Subcutaneous adipose tissue (tissue), 4 donors: ENCODE results near the gene FSTL3. TPM values are rescaled to one million over a fixed set of nuclear protein-coding genes. Genes with fewer than 3 reads are reported as not detected.

Source experiments
- total RNA-seq, 4 donors: library from RNA; depleted of rRNA; stranded (reverse); fragments of >200 nt; gene quantifications; one replicate each; pipeline ENCODE4 v1.1.0, GENCODE V29; 2016
- TF ChIP-seq, protein P1 (sequence below): fragments of 450-650 bp; IDR thresholded peaks from one replicate; pipeline ENCODE4 v1.5.1; 2016; ENCODE audit warnings: low read depth, mild to moderate bottlenecking, control low read depth, antibody characterized with exemption, moderate library complexity

FSTL3 gene
- total RNA-seq, 4 donors from 2014 or later = 54.5 to 124 (median 91.4) TPM

DNA sequence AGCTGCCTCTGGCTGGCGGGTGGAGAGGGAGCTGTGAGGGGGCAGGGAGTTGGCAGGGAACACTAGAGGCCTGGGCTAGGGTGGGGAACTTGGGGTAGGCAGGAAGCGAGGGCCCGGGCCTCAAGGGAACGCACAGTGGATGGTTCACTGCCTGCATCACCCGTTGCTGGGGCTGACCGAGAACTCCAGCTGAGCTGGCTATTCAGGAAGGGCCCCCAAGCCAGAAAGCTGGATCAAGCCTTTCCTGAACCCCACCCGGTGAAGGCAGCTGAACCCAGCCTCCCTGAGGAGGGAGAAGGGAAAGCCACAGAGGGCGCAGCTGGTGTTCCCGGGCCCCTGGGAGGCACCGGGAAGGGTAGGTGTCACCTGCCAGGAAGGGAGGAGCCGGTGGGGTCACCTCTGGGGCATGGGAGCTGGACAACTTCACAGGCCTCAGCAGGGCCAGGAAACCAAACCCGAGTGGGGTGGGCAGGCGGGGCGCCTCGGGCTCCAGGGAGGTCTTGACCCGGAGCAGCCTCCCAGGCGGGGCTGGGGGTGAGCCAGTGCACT, 46.4 kb downstream of the FSTL3 start:
- TF ChIP-seq, protein P1, sequence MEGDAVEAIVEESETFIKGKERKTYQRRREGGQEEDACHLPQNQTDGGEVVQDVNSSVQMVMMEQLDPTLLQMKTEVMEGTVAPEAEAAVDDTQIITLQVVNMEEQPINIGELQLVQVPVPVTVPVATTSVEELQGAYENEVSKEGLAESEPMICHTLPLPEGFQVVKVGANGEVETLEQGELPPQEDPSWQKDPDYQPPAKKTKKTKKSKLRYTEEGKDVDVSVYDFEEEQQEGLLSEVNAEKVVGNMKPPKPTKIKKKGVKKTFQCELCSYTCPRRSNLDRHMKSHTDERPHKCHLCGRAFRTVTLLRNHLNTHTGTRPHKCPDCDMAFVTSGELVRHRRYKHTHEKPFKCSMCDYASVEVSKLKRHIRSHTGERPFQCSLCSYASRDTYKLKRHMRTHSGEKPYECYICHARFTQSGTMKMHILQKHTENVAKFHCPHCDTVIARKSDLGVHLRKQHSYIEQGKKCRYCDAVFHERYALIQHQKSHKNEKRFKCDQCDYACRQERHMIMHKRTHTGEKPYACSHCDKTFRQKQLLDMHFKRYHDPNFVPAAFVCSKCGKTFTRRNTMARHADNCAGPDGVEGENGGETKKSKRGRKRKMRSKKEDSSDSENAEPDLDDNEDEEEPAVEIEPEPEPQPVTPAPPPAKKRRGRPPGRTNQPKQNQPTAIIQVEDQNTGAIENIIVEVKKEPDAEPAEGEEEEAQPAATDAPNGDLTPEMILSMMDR = no peak

DNA sequence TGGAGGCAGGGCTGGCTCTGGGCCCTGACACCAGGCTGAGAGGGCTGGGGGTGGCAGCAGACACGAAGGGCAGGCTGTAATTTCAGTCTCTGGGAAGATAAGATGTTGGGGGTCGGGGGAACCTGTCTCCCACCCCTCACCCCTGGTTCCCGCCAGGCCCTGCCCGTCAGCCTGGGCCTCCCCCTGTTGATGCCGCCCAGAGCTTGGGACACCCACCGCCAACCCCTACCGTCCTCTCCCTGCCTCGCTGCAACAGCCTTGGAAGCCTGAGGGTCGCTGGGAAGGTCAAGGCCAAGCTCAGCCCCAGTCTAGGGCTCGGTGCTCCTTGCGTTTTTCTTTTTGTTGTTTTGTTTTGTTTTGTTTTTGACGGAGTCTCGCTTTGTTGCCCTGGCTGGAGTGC, 47.1 kb downstream of the FSTL3 start:
- TF ChIP-seq, protein P1 = no peak

DNA sequence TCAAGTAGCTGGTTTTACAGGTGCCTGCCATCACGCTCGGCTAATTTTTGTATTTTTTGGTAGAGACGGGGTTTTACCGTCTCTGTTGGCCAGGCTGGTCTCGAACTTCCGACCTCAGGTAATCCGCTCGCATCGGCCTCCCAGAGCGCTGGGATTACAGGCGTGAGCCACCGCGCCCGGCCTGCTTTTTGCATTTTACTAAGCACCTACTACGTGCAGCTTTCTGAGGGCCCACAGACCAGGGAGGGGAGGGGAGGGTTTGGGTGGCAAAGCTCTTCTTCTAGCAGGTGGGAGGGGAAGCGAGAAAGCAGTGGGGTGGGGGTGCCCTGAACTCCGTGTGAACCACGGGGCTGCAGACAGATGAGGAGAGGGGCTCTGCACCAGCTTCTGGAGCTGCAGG, 47.5 kb downstream of the FSTL3 start:
- TF ChIP-seq, protein P1 = no peak

DNA sequence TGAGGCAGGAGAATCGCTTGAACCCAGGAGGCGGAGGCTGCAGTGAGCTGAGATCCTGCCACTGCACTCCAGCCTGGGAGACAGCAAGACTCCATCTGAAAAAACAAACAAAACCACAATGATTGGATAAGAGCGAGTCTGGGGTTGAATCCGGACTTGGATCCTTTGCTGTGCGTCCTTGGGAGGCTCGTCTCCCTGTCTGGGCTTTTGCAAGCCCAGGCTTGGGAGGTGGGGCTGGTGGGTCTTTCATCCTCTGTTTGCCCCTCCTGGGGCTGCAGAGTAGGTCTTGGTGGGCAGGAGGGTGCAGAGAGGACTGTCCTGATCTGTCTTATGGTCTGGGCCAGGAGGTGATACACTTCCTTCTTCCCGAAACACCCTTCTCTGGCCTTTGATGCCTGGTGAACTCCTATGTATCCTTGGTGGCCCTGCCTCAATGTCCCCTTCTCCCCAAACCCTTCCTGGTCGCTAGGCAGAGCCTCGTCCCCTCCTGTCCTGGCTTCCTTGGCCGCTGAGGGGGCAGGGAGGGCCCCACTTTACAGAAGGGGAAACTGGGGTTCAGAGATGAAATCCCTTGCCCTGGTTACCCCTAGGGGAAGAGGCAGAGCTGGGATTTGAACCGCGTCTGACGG, 49.4 kb downstream of the FSTL3 start:
- TF ChIP-seq, protein P1 = no peak

DNA sequence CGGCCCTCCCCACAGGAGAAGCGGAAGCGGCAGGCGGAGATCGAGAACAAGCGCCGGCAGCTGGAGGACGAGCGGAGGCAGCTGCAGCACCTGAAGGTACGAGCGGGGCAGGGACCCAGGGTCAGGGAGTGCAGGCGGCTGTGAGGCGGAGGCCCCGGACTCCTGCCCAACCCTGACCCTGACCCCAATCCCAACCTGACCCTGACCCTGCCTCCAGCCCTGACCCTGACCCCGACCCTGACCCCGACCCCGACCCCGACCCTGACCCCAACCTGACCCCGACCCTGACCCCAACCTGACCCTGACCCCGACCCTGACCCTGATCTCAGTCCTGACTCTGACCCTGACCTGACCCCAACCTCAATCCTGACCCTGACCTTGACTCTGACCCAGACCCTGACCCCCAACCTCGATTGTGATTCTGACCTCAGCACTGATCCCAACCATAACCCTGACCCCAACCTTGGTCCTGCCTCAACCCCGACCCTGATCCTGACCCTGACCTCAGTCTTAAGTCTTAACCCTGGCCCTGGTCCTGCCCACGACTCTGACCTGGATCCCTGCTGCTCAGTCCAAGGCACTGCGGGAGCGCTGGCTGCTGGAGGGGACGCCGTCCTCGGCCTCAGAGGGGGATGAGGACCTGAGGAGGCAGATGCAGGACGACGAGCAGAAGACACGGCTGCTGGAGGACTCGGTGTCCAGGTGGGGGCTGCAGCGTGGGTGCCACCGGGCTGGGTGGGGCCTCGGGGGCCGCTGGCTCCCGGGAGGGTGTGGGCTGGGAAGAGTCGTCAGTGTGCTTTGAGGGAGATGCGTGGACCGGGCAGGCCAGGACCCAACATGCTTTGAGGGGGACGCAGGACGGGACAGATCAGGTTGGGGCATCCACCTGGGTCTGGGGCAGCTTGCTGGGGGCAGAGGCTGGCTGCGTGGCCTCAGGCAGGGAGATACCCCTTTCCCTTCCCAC, 51.1 kb downstream of the FSTL3 start:
- TF ChIP-seq, protein P1 = no peak

DNA sequence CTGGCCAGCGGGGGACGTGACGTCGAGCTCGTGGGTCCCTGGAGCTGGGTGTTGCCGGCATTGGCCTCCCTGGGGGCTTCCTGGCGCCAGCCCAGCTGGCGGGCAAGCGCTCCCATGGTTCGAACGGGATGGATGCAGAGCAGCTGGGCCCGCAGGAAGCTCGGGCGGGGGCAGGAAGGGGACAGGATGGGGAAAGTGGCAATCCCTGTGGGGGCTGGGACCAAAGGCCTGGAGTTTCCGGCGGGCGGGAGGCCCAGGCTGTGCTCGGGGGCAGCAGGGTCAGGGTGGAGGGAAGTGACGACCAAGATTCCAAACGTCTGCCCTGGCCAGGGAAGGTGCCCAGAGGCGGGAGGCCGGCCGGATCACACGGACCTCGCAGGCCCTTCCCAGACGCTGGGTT, 51.8 kb downstream of the FSTL3 start:
- TF ChIP-seq, protein P1 = no peak
